ENCODE data around the gene RGS19. TPM values are rescaled to one million over a fixed set of nuclear protein-coding genes. Genes with fewer than 3 reads are reported as not detected.

RGS19 gene
- total and polyA plus RNA-seq, 8 donors, result 3.2 to 11.9 (median 5.7) TPM

- FAIRE-seq (no peak), DNase-seq (peak in 1 of 6 donors; percentile 73), ATAC-seq (peak in 1 of 4 donors; percentile 7)
- intact Hi-C loops (cut with DNase I), result no loop called here
- Histone ChIP-seq H3K4me3 (peak overlapping the region in 2 of 4 donors; percentile 79 to 92), H3K4me1 (peaks cover 0 to 5% (median 4%) of the 10 kb centered on the region in 3 donors), H3K27ac (no peak overlapping the region), H3K36me3 (no peaks in the 10 kb centered on the region), H3K27me3 (no peaks in the 10 kb centered on the region), H3K9me3 (no peaks in the 10 kb centered on the region)
- no peak for TF ChIP-seq CTCF (IDR thresholded peaks at IDR 0.05)
- WGBS, 2 donors, result 38 to 52% methylated on average over 12 of the region's 12 CpGs
Measured at GRCh38 chr20:64064145-64064698, 15.1 kb downstream of the RGS19 start.

GRCh38 chr20:64063389-64064144, 15.8 kb downstream of the RGS19 start:
- intact Hi-C loops (cut with DNase I), result no loop called here
- no peaks in the 10 kb centered on the region for H3K9me3 ChIP-seq
- peaks cover 0 to 5% (median 4%) of the 10 kb centered on the region in 3 donors for H3K4me1 ChIP-seq
- ATAC-seq (peak; percentile 3 to 23 (median 8)), FAIRE-seq (no peak), DNase-seq (peak in 2 of 6 donors; percentile 49 to 64)
- H3K27me3 ChIP-seq, result no peaks in the 10 kb centered on the region
- H3K4me3 ChIP-seq, result peak overlapping the region; percentile 79 to 92 (median 87)
- WGBS, 2 donors, result 3% methylated on average over 32 to 51 of the region's 51 CpGs
- H3K27ac ChIP-seq, result peak overlapping the region in 1 of 4 donors; percentile 39
- no peaks in the 10 kb centered on the region for H3K36me3 ChIP-seq
- no peak for TF ChIP-seq CTCF (IDR thresholded peaks at IDR 0.05)

- H3K27me3 ChIP-seq, result no peaks in the 10 kb centered on the region
- FAIRE-seq (no peak), ATAC-seq (peak; percentile 92 to 98 (median 98)), DNase-seq (peak; percentile 95 to 99 (median 96))
- H3K4me1 ChIP-seq, result peaks cover 0 to 5% (median 4%) of the 10 kb centered on the region in 3 donors
- WGBS, 2 donors, result 5 to 7% methylated on average over 51 to 85 of the region's 85 CpGs
- peak within 1 kb of the TSS; percentile 79 to 92 (median 87) for H3K4me3 ChIP-seq
- peak within 1 kb of the TSS; percentile 51 to 83 (median 70) for H3K27ac ChIP-seq
- H3K36me3 ChIP-seq, result no peaks in the 10 kb centered on the region
- intact Hi-C loops (cut with DNase I), result no loop called here
- TF ChIP-seq CTCF (IDR thresholded peaks at IDR 0.05), result no peak
- H3K9me3 ChIP-seq, result no peaks in the 10 kb centered on the region
Measured at GRCh38 chr20:64062596-64063388, 16.5 kb downstream of the RGS19 start, which contains the start of gene TCEA2. Gene TCEA2, plus strand, starts transcription at chr20:64063198. Its CDS starts 115 bp downstream, at chr20:64063313.

- Histone ChIP-seq H3K27ac (peak overlapping the region; percentile 51 to 83 (median 70)), H3K36me3 (no peaks in the 10 kb centered on the region), H3K4me1 (peaks cover 0 to 5% (median 4%) of the 10 kb centered on the region in 3 donors), H3K27me3 (no peaks in the 10 kb centered on the region), H3K9me3 (no peaks in the 10 kb centered on the region), H3K4me3 (peak overlapping the region; percentile 79 to 92 (median 87))
- intact Hi-C loops (cut with DNase I), result no loop called here
- 55 to 59% methylated on average over 5 of the region's 5 CpGs for WGBS, 2 donors
- FAIRE-seq, result no peak
- peak in 1 of 4 donors; percentile 0 for ATAC-seq
- no peak for TF ChIP-seq CTCF (IDR thresholded peaks at IDR 0.05)
- DNase-seq, result no peak
Measured at GRCh38 chr20:64062276-64062595, 17.1 kb downstream of the RGS19 start.
